ENCODE measurements around the gene CTXND1.

- TF ChIP-seq CTCF (IDR thresholded peaks at IDR 0.05) (no peak), POLR2AphosphoS5 (IDR thresholded peaks at IDR 0.05) (no peak)
Observed at GRCh38 chr15:80267658-80268057, 15.6 kb upstream of the CTXND1 start.
